DOHH2 (cell line): ENCODE measurements around the gene GKN2.

ENCODE experiments used
- EZH2phosphoT487 ChIP-seq: fragments of 200-600 bp; sonication (generic); IDR thresholded peaks from 2 replicates; pipeline ENCODE4 v1.6.1; 2017; ENCODE audit warnings: borderline replicate concordance, mild to moderate bottlenecking, antibody characterized with exemption, low read length, moderate library complexity, mixed read lengths
- TF ChIP-seq, protein P1 (sequence below): fragments of 200-600 bp; sonication (generic); IDR thresholded peaks from one replicate; pipeline ENCODE4 v1.5.1; 2014; ENCODE audit warnings: antibody characterized with exemption, mild to moderate bottlenecking, low read depth, low read length; ENCODE audit not compliant: poor library complexity, severe bottlenecking

DNA sequence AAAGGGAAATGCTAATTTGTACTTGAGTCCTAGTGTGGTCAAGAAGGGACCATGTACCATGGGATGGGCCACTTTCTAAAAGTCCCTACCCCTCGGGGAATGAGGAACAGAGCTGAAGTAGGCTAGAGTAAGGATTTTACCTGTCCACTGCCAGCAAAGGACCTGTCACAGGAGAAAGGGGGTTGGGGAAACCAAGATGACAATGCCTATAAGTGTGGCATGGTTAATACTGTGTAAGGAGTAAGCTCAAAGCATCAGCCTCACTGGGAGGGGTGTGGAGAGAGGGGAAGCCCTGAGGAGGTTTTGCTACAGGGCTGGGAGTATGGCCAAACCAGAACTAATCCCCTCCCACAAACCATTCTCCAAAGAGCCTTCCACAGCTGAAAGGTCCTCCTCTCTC is 15.8 kb downstream of the GKN2 start:
- TF ChIP-seq, protein P1, sequence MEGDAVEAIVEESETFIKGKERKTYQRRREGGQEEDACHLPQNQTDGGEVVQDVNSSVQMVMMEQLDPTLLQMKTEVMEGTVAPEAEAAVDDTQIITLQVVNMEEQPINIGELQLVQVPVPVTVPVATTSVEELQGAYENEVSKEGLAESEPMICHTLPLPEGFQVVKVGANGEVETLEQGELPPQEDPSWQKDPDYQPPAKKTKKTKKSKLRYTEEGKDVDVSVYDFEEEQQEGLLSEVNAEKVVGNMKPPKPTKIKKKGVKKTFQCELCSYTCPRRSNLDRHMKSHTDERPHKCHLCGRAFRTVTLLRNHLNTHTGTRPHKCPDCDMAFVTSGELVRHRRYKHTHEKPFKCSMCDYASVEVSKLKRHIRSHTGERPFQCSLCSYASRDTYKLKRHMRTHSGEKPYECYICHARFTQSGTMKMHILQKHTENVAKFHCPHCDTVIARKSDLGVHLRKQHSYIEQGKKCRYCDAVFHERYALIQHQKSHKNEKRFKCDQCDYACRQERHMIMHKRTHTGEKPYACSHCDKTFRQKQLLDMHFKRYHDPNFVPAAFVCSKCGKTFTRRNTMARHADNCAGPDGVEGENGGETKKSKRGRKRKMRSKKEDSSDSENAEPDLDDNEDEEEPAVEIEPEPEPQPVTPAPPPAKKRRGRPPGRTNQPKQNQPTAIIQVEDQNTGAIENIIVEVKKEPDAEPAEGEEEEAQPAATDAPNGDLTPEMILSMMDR = no peak
- no peak for TF ChIP-seq EZH2phosphoT487
